ENCODE measurements around the gene PINLYP. TPM values are rescaled to one million over a fixed set of nuclear protein-coding genes. Genes with fewer than 3 reads are reported as not detected.

PINLYP gene
- total RNA-seq, 1 donor from 2014 or later: 1.0 TPM

GRCh38 chr19:43607238-43608205 is 31.9 kb downstream of the PINLYP start:
- Histone ChIP-seq H3K4me1 (no peaks in the 10 kb centered on the region), H3K9me3 (replicated peaks) (no peaks in the 10 kb centered on the region), H3K4me3 (no peak overlapping the region), H3K27ac (replicated peaks) (no peak overlapping the region), H3K27me3 (ENCODE audit: low read depth) (no peaks in the 10 kb centered on the region), H3K36me3 (peaks cover 23% of the 10 kb centered on the region)
- no peak for TF ChIP-seq CTCF (IDR thresholded peaks at IDR 0.05; ENCODE audit: borderline replicate concordance)
- intact Hi-C loops (cut with micrococcal nuclease): no loop called here
- no peak for DNase-seq

GRCh38 chr19:43609872-43610271 is 34.3 kb downstream of the PINLYP start:
- Histone ChIP-seq H3K27me3 (ENCODE audit: low read depth) (no peaks in the 10 kb centered on the region), H3K9me3 (replicated peaks) (no peaks in the 10 kb centered on the region), H3K36me3 (peaks cover 39% of the 10 kb centered on the region), H3K4me3 (no peak overlapping the region), H3K27ac (replicated peaks) (no peak overlapping the region), H3K4me1 (no peaks in the 10 kb centered on the region)
- intact Hi-C loops (cut with micrococcal nuclease): no loop called here
- DNase-seq: no peak
- TF ChIP-seq CTCF (IDR thresholded peaks at IDR 0.05; ENCODE audit: borderline replicate concordance): no peak

- no peak for TF ChIP-seq CTCF (IDR thresholded peaks at IDR 0.05; ENCODE audit: borderline replicate concordance)
- Histone ChIP-seq H3K36me3 (peaks cover 39% of the 10 kb centered on the region), H3K27ac (replicated peaks) (no peak overlapping the region), H3K27me3 (ENCODE audit: low read depth) (no peaks in the 10 kb centered on the region), H3K9me3 (replicated peaks) (no peaks in the 10 kb centered on the region), H3K4me1 (no peaks in the 10 kb centered on the region), H3K4me3 (no peak overlapping the region)
- DNase-seq: no peak
- intact Hi-C loops (cut with micrococcal nuclease): no loop called here
These were observed 34.9 kb downstream of the PINLYP start for GRCh38 chr19:43610493-43610892.

- intact Hi-C loops (cut with micrococcal nuclease): no loop called here
These were observed 36.2 kb downstream of the PINLYP start, which contains the start of gene SRRM5 for GRCh38 chr19:43611788-43612187. TSS of gene SRRM5 (plus strand) at chr19:43612088. CDS start at chr19:43612122, 34 bp downstream.

GRCh38 chr19:43612374-43612773 is 36.8 kb downstream of the PINLYP start:
- Histone ChIP-seq H3K27me3 (ENCODE audit: low read depth) (no peaks in the 10 kb centered on the region), H3K4me1 (no peaks in the 10 kb centered on the region), H3K4me3 (no peak overlapping the region), H3K27ac (replicated peaks) (no peak overlapping the region), H3K9me3 (replicated peaks) (no peaks in the 10 kb centered on the region), H3K36me3 (peaks cover 39% of the 10 kb centered on the region)
- no peak for DNase-seq
- TF ChIP-seq CTCF (IDR thresholded peaks at IDR 0.05; ENCODE audit: borderline replicate concordance): no peak
- intact Hi-C loops (cut with micrococcal nuclease): no loop called here

More at GRCh38 chr19:43611788-43612187, 36.2 kb downstream of the PINLYP start, which contains the start of gene SRRM5:
- DNase-seq: no peak
- Histone ChIP-seq H3K4me3 (no peak within 1 kb of the TSS), H3K9me3 (replicated peaks) (no peaks in the 10 kb centered on the region), H3K36me3 (peaks cover 39% of the 10 kb centered on the region), H3K27ac (replicated peaks) (no peak within 1 kb of the TSS), H3K27me3 (ENCODE audit: low read depth) (no peaks in the 10 kb centered on the region), H3K4me1 (no peaks in the 10 kb centered on the region)
- TF ChIP-seq CTCF (IDR thresholded peaks at IDR 0.05; ENCODE audit: borderline replicate concordance): no peak
